HepG2 (cell line): ENCODE measurements around the gene ARF6. TPM values are rescaled to one million over a fixed set of nuclear protein-coding genes. Genes with fewer than 3 reads are reported as not detected.

Experiments used
- BHLHE40 ChIP-seq: IDR thresholded peaks from 2 replicates; pipeline ENCODE4 v1.6.1; 2011; ENCODE audit warnings: low read length, improper control_type of control experiment
- DPF2 ChIP-seq: sonication (generic); formaldehyde crosslinking; IDR thresholded peaks from 2 replicates; pipeline ENCODE4 v1.4.0; 2020; ENCODE audit warnings: mild to moderate bottlenecking, low read depth, missing genetic modification reagents, borderline replicate concordance
- GTF3A ChIP-seq: sonication (generic); formaldehyde crosslinking; conservative IDR thresholded peaks from 2 replicates; pipeline ENCODE4 v1.4.0; 2020; ENCODE audit warnings: mild to moderate bottlenecking, missing genetic modification reagents
- NCOA1 ChIP-seq: sonication (generic); formaldehyde crosslinking; IDR thresholded peaks from 2 replicates; pipeline ENCODE4 v1.9.0; 2021; ENCODE audit warnings: missing genetic modification reagents
- NR2F1 ChIP-seq, 2 experiments: fragments of 450-650 bp in 1 of 2; formaldehyde crosslinking in 1 of 2; IDR thresholded peaks; 2 replicates each; pipeline versions ENCODE4 v1.5.0 to v1.6.1; 2016 to 2020; ENCODE audit warnings: mild to moderate bottlenecking in 1 of 2, missing compliant biosample characterization in 1 of 2, missing genetic modification reagents in 1 of 2, moderate library complexity in 1 of 2
- POLR2AphosphoS5 ChIP-seq: IDR thresholded peaks from 2 replicates; pipeline ENCODE4 v1.6.1; 2012; ENCODE audit warnings: low read depth, low read length
- RBAK ChIP-seq: sonication (generic); formaldehyde crosslinking; IDR thresholded peaks from 2 replicates; pipeline ENCODE4 v1.5.1; 2020; ENCODE audit warnings: mild to moderate bottlenecking, missing genetic modification reagents
- RBFOX2 ChIP-seq: fragments of 200-400 bp; formaldehyde crosslinking; IDR thresholded peaks from 2 replicates; pipeline ENCODE4 v1.6.1; 2017; ENCODE audit warnings: low read depth, mild to moderate bottlenecking, low read length
- SMAD9 ChIP-seq: sonication (generic); formaldehyde crosslinking; IDR thresholded peaks from 2 replicates; pipeline ENCODE4 v1.5.1; 2020; ENCODE audit warnings: mild to moderate bottlenecking, missing genetic modification reagents
- SOX5 ChIP-seq: IDR thresholded peaks from 2 replicates; pipeline ENCODE4 v1.6.1; 2016; ENCODE audit warnings: borderline replicate concordance
- ZBTB37 ChIP-seq: sonication (generic); formaldehyde crosslinking; IDR thresholded peaks from 2 replicates; pipeline ENCODE4 v1.4.0; 2020; ENCODE audit warnings: mild to moderate bottlenecking, missing genetic modification reagents
- ZEB1 ChIP-seq: IDR thresholded peaks from 2 replicates; pipeline ENCODE4 v1.6.1; 2012; ENCODE audit warnings: mild to moderate bottlenecking, low read depth, inconsistent platforms; ENCODE audit not compliant: insufficient replicate concordance
- ZNF260 ChIP-seq: sonication (generic); formaldehyde crosslinking; IDR thresholded peaks from 2 replicates; pipeline ENCODE4 v1.4.0; 2020; ENCODE audit warnings: missing genetic modification reagents, low read depth, mild to moderate bottlenecking, borderline replicate concordance
- ZNF263 ChIP-seq: sonication (generic); formaldehyde crosslinking; IDR thresholded peaks from 2 replicates; pipeline ENCODE4 v1.4.0; 2020; ENCODE audit warnings: missing genetic modification reagents
- ZNF414 ChIP-seq: sonication (generic); formaldehyde crosslinking; IDR thresholded peaks from 2 replicates; pipeline ENCODE4 v1.5.0; 2020; ENCODE audit warnings: missing genetic modification reagents
- ZNF546 ChIP-seq: sonication (generic); formaldehyde crosslinking; conservative IDR thresholded peaks from 2 replicates; pipeline ENCODE4 v1.8.1; 2023; ENCODE audit warnings: mild to moderate bottlenecking, missing genetic modification reagents
- ZNF549 ChIP-seq: sonication (generic); formaldehyde crosslinking; IDR thresholded peaks from 2 replicates; pipeline ENCODE4 v1.5.0; 2020; ENCODE audit warnings: missing genetic modification reagents
- ZNF577 ChIP-seq: sonication (generic); formaldehyde crosslinking; IDR thresholded peaks from 2 replicates; pipeline ENCODE4 v1.4.0; 2020; ENCODE audit warnings: mild to moderate bottlenecking, low read depth, missing genetic modification reagents, borderline replicate concordance
- polyA plus RNA-seq, 8 experiments: library from polyadenylated mRNA; depleted of rRNA in 3 of 8; stranded (reverse) in 7 of 8; unstranded in 1 of 8; fragments of >200 nt; fragmentation: Illumina TruSeq in 4 of 8; extraction: Trizol in 4 of 8; gene quantifications; 2 replicates each; pipeline versions ENCODE4 v1.2.1 to v1.2.3, GENCODE V29; 2011 to 2016; ENCODE audit warnings: low read depth in 4 of 8, missing spikeins in 1 of 8, mixed read lengths in 1 of 8; ENCODE audit not compliant: insufficient read depth in 1 of 8
- total RNA-seq, 5 experiments: library from RNA; depleted of rRNA; stranded (reverse); fragments of >200 nt; fragmentation: Illumina TruSeq; extraction: Trizol; gene quantifications; 2 replicates each; pipeline ENCODE4 v1.2.3, GENCODE V29; 2016; ENCODE audit warnings: low read depth in 1 of 5
- TF ChIP-seq, protein P1 (sequence below): IDR thresholded peaks from 2 replicates; pipeline ENCODE4 v1.4.0; 2020; ENCODE audit warnings: mild to moderate bottlenecking, missing genetic modification reagents
- TF ChIP-seq, protein P2 (sequence below): sonication (generic); formaldehyde crosslinking; IDR thresholded peaks from 2 replicates; pipeline ENCODE4 v1.5.0; 2020; ENCODE audit warnings: missing genetic modification reagents, mild to moderate bottlenecking, borderline replicate concordance
- TF ChIP-seq, protein P3 (sequence below): sonication (generic); formaldehyde crosslinking; conservative IDR thresholded peaks from 2 replicates; pipeline ENCODE4 v1.8.0; 2022; ENCODE audit warnings: missing genetic modification reagents

Gene ARF6
- total and polyA plus RNA-seq, 2 of the 13 experiments (the other 11 are each of a cell fraction or from before 2014, with no cell fraction given) = 12.7 to 31.9 TPM

GRCh38 chr14:49853572-49854375 lies 39.1 kb upstream of the ARF6 start (continued):
- no peak for TF ChIP-seq NR2F1 (CRISPR knock-in tag; IDR thresholded peaks at IDR 0.05)
- TF ChIP-seq ZNF414 (CRISPR knock-in tag) = no peak
- no peak for TF ChIP-seq SMAD9 (CRISPR knock-in tag)
- no peak for TF ChIP-seq NCOA1 (CRISPR knock-in tag)
- TF ChIP-seq ZNF260 (CRISPR knock-in tag) = no peak
- no peak for TF ChIP-seq POLR2AphosphoS5
- TF ChIP-seq, protein P1, sequence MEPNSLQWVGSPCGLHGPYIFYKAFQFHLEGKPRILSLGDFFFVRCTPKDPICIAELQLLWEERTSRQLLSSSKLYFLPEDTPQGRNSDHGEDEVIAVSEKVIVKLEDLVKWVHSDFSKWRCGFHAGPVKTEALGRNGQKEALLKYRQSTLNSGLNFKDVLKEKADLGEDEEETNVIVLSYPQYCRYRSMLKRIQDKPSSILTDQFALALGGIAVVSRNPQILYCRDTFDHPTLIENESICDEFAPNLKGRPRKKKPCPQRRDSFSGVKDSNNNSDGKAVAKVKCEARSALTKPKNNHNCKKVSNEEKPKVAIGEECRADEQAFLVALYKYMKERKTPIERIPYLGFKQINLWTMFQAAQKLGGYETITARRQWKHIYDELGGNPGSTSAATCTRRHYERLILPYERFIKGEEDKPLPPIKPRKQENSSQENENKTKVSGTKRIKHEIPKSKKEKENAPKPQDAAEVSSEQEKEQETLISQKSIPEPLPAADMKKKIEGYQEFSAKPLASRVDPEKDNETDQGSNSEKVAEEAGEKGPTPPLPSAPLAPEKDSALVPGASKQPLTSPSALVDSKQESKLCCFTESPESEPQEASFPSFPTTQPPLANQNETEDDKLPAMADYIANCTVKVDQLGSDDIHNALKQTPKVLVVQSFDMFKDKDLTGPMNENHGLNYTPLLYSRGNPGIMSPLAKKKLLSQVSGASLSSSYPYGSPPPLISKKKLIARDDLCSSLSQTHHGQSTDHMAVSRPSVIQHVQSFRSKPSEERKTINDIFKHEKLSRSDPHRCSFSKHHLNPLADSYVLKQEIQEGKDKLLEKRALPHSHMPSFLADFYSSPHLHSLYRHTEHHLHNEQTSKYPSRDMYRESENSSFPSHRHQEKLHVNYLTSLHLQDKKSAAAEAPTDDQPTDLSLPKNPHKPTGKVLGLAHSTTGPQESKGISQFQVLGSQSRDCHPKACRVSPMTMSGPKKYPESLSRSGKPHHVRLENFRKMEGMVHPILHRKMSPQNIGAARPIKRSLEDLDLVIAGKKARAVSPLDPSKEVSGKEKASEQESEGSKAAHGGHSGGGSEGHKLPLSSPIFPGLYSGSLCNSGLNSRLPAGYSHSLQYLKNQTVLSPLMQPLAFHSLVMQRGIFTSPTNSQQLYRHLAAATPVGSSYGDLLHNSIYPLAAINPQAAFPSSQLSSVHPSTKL (CRISPR knock-in tag) = peak; percentile 76
- no peak for TF ChIP-seq DPF2 (CRISPR knock-in tag)
- no peak for TF ChIP-seq RBFOX2
- TF ChIP-seq, protein P2, sequence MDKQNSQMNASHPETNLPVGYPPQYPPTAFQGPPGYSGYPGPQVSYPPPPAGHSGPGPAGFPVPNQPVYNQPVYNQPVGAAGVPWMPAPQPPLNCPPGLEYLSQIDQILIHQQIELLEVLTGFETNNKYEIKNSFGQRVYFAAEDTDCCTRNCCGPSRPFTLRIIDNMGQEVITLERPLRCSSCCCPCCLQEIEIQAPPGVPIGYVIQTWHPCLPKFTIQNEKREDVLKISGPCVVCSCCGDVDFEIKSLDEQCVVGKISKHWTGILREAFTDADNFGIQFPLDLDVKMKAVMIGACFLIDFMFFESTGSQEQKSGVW (CRISPR knock-in tag) = no peak
- no peak for TF ChIP-seq RBAK (CRISPR knock-in tag)
- no peak for TF ChIP-seq ZNF577 (CRISPR knock-in tag)
- no peak for TF ChIP-seq ZEB1
- no peak for TF ChIP-seq ZNF549 (CRISPR knock-in tag)
- TF ChIP-seq BHLHE40 = no peak
- peak; percentile 51; the same call in 1 of the 2 replicates for TF ChIP-seq SOX5 (CRISPR knock-in tag)
- TF ChIP-seq ZNF263 = 0 out of 2 replicates have a peak, but pooled peaks have one; percentile 29
- TF ChIP-seq ZNF546 (CRISPR knock-in tag) = no peak
- no peak for TF ChIP-seq ZBTB37 (CRISPR knock-in tag)
- TF ChIP-seq, protein P3, sequence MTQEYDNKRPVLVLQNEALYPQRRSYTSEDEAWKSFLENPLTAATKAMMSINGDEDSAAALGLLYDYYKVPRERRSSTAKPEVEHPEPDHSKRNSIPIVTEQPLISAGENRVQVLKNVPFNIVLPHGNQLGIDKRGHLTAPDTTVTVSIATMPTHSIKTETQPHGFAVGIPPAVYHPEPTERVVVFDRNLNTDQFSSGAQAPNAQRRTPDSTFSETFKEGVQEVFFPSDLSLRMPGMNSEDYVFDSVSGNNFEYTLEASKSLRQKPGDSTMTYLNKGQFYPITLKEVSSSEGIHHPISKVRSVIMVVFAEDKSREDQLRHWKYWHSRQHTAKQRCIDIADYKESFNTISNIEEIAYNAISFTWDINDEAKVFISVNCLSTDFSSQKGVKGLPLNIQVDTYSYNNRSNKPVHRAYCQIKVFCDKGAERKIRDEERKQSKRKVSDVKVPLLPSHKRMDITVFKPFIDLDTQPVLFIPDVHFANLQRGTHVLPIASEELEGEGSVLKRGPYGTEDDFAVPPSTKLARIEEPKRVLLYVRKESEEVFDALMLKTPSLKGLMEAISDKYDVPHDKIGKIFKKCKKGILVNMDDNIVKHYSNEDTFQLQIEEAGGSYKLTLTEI (CRISPR knock-in tag) = no peak
- no peak for TF ChIP-seq GTF3A (CRISPR knock-in tag)
